EH (cell line): ENCODE data around the gene COL19A1.

Source experiments
- DNase-seq: peaks from one replicate; pipeline ENCODE4 v3.0.0-alpha.2; 2015; ENCODE audit warnings: low read depth

The COL19A1 gene

GRCh38 chr6:70221715-70222438 lies 355.5 kb downstream of the COL19A1 start:
- no peak for DNase-seq

GRCh38 chr6:70222439-70222749 lies 356.0 kb downstream of the COL19A1 start:
- no peak for DNase-seq

DNA sequence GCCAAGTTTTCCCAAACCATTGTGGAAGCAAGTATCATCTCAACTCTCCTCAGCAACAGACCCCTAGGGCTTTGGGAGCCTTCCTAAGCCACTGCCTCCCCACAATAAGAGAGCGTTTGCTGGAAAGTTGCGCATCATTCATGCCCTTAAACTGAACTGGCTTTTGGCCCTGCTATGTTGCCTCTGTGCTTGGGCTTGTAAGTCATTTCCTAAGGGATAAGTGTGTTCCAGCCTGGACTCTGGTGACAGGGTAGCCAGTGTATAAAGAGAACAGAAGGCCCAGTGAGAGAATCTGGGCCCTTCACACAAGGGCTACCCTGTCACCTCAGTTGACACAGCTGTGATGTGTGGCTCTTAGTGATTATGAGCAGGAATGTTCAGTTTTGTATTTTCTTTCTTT lies 358.7 kb downstream of the COL19A1 start:
- DNase-seq, result no peak

GRCh38 chr6:70231311-70231710 lies 365.0 kb downstream of the COL19A1 start:
- no peak for DNase-seq

- DNase-seq, result no peak
Observed at GRCh38 chr6:70234561-70235236, 368.3 kb downstream of the COL19A1 start.

DNA sequence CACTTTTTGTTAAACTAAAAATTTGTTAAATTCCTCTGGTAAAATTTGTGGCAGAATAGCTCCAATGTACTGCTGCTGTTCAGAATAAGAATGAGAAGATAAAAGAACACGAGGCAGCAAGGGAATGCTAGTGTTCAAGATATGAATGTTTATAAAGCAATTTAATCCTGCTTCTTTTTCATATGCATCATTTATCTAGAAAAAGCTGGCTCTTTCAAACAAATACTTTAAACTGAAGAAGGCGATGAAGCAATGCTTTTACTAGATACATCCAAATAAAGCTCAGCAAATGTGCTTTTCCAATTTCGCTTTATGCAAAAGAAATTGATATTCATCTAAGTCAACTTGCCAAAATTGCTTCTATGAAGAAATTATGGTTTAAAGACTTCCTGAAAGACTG lies 370.0 kb downstream of the COL19A1 start:
- DNase-seq, result no peak

DNA sequence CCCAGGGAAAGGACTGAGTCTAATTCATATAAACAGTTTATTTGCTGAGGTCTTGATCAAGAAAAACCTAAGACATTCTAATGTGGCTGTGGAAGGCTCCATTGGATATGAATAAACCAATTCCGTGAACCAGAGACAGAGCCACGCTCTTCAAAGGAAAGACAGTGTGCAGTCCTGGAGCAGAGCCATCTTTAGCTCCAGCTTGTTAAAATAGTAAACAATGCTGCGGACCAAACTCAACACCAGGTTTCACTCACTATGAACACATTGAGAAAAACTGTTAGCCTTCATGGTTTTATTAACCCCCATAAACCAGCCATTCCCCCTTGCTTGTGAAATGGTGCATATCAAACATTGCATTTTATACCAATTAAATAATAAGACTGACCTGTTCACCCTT lies 374.7 kb downstream of the COL19A1 start:
- DNase-seq, result no peak

GRCh38 chr6:70241991-70242420 lies 375.6 kb downstream of the COL19A1 start:
- DNase-seq, result no peak

DNA sequence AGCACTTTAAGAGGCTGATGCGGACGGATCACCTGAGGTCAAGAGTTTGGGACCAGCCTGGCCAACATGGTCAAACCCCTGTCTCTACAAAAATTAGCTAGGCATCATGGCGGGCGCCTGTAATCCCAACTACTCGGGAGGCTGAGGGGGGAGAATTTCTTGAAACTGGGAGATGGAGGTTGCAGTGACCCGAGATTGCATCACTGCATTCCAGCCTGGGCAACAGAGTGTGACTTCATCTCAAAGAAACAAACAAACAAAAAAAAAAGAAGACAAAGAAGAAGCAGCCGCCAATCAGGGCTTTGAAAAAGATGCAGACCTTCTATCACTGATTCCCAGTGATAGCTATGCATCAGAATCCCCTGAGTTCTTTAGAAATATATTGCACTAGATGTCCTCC lies 379.8 kb downstream of the COL19A1 start:
- no peak for DNase-seq

DNA sequence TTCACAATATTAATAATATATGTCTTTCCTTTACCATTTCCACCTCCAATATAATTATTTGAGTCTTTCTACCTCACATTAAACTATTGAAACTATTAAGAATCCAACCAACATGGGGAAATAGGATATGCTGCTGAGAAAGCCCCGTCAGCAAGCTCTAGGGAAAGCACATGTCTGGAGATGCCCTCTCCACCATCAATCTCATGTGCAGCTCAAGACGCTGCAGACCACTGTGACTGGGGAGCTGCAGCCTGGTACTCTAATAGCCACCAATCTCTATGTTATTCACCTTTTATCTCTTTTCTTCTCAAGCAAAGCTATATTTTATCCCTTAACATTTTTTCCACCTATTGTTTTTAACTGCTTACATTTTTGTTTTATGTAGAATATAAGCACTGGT lies 386.2 kb downstream of the COL19A1 start:
- no peak for DNase-seq

GRCh38 chr6:70253923-70254322 lies 387.6 kb downstream of the COL19A1 start:
- DNase-seq, result no peak

DNA sequence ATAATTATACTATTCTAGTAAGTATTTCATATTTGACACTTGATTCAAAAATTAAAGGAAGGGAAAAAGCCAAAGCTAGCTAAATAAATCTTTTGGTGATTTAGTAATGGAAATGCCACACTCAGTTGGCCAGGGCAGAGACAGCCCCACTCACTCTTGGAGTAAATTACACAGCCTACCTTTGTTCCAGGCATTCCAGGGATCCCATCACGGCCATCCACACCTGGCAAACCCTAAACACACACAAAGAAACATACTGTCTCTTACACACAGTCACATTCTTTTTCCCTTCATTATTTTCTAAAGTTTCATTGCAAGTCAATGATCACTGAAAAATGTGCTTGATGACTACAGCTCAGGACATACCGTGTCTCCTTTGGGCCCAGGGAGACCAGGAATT lies 388.4 kb downstream of the COL19A1 start:
- no peak for DNase-seq

DNA sequence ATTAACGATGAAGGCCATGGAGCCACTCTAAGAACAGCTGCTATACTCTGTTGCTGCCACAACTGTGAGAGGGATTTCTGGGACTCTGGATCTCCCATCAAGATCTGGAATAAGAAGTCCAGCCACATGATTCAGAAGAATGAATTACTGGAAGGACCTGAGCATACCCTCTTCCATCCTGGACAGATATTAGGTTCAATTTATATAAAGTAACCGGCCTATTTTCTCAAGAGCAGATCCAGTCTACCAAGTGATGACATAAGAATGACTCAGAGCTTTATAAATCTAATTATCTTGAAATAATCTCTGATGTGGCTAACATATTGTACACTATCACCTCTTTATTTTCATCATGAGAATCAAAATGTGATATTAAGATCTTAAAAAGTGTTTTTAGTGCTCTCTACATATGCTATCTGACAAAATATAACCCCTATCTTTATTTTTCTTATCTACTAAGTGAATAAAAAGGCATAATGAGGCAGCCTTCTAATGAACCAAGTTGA lies 391.5 kb downstream of the COL19A1 start:
- DNase-seq, result no peak

- no peak for DNase-seq
Observed at GRCh38 chr6:70258483-70258882, 392.1 kb downstream of the COL19A1 start.
